NCI-H748 (cell line): ENCODE data around the gene ADCY2.

ENCODE experiments used
- DNase-seq: peaks from one replicate; lab custom pipeline; 2025; ENCODE audit not compliant: unreplicated experiment; lab: John Stamatoyannopoulos, UW

The ADCY2 gene

DNA sequence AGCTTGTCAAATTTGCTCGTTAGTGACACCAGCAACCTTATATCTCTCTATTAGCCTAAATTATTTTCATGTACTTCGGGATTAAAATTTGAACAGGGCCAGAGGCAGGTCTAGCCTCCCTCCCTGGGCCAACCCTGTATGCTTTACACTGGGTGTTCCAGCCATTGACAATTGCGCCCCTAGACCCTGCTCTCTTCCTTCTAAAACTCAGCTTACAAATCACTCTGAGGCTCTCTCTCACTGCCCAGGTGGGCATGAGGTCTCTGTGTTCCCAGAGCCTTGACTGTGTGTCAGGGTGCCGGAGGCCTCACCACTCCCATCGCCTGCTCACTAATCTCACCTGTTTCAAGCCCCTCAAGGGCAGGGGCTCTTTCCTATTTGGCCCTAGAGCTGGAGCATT lies 461.4 kb downstream of the ADCY2 start:
- no peak for DNase-seq

DNA sequence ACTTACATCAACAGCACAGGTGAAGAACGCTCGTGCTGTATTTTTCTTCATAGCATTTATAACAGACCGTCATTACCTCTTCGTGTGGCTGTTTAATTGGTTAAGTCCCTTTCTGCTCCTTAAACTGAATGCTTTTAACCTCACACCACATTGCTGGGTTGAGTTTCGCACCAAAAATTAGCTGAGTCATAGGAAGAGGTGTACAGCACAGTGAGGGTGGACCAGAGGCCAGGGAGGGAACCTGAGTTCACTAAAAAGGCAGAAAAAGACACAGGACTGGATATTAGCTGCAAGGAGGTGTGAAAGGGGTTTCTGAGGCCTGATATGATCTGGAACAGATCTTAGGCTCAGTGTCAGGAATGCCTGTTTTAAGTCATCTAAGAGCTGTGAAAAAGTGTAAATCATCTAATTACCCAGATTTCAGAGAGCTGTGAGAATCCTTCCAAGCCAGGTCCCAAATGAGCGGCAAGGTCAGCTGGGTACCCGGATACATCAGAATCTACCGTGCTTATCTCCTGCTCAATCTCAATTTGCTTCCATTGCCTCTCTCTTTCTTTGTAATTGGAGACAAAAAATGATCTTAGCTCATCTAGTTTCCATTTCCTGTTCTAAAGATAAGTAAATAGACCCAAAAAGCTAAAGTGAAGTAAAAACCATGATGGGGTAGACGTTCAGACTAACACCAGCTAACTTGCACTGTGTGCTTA lies 462.1 kb downstream of the ADCY2 start:
- no peak for DNase-seq

DNA sequence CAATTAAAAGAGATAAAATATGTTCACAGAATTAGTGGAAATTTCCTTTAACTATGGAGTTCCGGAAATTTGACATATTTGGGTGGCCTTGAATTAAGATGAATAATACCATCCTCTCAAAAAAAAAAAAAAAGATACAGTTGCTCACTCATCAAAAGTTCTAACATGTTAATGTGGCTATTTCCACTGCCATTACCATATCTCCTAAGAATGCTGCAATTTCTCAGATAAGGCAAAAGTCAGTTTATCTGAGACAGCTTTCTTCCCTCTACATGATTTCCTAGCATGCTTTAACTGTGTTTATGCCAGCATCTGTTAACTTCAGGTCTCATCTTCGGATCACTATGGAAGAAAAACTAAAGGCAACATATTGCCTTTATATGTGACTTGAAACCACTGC lies 470.3 kb downstream of the ADCY2 start:
- DNase-seq, result no peak

DNA sequence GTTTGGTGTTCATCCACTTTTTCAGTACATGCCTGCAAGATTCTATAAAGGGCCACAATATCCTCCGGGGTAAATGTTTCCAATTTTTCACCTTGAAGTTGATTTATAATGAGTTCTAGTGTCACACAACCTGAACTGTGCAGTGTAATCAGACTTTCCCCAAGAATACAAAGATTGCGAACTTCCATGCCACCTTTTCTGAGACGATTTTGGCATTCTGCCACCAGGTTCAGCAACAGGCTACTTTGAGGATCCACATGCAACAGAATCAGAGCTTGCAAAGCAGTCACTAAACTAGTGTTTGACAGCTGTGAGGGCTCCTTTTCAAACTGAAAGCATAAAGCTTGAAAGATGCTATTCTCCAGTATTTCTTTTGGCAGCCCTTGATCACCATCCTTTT lies 471.3 kb downstream of the ADCY2 start:
- peak; percentile 36 for DNase-seq

DNA sequence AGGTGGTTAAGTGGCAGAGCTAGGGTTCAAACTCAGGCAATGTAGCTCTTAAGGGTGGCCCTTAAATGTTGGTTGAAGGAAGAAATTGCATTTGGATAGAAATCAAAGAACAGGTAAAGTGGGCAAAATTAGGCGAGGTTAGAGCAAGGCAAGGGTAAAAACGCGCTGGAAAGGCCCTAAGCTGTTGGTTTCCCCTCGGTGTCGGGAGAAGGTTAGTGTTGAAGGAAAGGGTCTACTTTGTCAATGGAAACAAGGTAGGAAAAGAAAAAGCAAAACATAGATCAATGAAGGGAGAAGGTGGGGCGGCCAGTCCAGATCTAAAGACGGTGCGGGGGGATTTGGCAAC lies 472.5 kb downstream of the ADCY2 start:
- no peak for DNase-seq

DNA sequence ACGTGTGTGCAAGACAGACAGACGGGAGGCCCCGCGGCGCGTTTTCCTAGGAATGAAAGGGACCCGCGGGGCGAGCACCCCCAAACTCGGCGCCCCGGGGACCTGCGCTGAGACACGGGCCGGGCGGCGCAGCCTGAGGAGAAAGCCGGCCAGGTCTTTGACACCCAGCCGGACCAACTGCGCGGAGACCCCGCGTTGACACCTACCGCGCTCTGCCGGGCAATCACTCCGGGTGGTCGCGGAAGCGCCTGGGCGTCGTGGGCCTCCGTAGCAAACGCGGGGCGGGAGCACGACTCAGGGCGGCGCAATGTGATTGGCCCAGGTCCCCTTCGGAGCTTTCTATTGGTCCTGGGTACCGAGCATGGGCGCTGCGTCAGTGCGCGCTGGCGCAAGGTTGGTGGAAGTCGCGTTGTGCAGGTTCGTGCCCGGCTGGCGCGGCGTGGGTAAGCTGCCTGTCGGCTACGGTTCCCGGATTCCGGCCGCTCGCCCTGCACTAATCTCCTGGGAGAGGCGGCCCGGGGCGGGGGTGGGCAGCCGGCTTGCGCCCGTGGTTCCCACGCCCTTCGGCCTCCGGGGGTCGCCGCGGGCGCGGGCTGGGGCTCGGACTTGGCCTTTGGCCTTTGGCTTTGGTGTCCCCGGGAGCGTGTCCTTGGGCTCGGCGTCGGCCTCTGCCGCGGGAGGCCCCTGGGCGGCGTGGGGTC lies 473.0 kb downstream of the ADCY2 start, which contains the start of the genes FASTKD3 and MTRR:
FASTKD3 (minus strand) TSS at position 259 of the 701 bp plus-strand sequence. CDS start 948 bp downstream, outside the sequence.
MTRR (plus strand) TSS at position 376 of the 701 bp plus-strand sequence. CDS start 1,647 bp downstream, outside the sequence.
- peak; percentile 99 for DNase-seq

DNA sequence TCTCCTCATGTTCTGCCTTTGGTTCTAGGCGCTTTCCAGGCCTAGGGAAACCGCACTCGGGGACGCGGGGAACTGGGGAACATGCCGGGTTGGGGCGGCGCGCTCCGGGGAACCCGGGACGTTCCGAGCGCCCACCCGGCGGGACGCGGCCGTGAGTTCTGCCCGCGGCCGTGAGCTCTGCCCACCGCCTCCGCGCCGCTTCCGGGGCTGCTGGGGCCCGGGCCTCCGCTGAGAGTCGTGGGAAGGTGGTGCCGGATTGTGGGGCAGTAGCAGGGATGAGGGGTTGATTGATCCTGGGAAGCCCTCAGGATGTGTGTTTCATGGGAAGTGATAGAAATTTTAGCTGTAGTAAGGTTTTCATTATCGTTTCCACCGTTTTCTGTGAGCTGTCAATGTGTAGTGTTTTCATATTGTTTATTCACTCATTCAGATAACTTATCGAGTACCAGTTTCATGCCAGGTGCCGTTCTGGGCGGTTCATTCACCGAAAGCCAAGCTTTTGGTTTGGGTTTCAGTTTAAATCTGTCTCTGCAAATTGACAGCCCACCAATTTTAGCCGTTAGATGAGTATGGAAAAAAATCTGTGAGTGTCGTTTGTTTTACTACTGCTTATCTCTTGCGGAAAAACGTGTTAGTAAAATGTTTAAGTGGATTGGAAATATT lies 473.7 kb downstream of the ADCY2 start:
- DNase-seq, result peak; percentile 64

DNA sequence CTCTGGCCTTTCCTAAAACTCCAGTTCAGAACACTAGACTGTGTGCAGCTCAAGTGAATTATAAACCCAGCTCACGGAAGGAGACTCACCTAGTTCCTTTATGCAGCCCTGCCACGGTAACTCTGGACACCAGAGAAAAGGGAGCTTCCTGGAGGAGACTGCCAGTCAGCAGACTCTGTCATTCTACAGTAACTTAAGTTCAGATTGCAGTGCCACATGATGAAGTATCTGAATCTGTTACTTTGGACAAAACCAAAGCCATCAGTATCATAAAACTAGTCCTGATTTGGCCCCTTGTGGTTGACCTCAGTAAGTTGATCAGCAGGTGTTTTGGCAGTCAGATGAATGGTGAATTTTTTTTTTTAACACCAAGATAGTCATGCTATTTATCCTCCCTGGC lies 475.7 kb downstream of the ADCY2 start:
- no peak for DNase-seq

DNA sequence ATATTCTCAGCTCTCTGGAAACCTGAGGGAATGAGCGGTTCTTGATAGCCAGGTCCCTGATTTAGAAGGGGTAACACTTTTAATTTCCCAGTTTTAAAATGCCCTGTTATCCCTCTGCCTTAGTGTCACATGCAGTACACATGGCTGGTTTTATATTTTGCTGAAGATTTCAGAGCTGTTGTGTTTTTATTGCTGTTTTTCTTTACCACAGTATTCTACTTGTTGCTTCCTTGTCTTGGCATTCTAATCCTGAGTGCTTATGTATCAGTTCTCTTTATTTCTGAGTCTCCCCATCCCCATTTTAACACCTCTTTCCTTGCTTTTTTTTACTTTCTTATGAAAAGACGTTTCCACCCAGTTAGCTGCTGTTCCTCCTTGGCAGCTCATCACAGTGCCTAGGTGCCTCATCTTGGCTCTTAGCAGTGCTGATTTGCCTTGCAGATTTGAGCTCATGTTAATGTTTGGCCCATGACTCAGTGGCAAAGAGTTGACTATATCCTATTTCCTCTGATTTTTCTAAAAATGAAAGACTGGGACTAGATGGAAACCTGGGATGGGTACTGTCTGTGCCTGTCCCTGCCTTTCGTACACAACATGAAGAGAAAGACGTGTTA lies 476.7 kb downstream of the ADCY2 start:
- no peak for DNase-seq

DNA sequence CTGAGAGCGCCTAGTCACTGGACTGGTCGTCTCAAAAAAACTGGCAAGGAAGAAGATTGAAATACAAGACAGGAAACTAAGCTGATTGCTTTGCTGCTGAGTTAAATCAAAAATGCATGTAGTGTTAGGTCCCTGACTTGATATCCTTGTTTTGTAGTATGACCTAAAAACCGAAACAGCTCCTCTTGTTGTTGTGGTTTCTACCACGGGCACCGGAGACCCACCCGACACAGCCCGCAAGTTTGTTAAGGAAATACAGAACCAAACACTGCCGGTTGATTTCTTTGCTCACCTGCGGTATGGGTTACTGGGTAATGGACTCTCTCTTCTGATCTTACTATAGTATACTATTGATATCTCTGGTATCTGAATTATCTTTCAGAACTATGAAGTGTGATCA lies 477.3 kb downstream of the ADCY2 start:
- DNase-seq, result no peak

DNA sequence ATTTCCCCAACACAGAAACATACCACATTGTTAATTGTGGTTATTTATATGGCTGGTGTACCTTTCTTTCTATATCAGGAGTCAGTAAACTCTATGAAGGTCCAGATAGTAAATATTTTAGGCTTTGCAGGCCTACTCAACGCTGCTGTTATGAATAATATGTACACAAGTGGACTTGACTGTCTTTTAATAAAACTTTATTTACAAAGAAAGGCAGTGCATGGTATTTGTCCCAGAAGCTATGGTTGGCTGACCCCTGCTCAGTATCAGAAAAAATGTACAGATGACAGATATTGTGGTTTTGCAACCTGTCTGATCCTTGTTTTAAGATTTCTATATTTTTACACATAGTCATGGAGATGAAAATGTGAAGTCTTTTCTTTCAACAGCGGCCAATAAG lies 478.7 kb downstream of the ADCY2 start:
- no peak for DNase-seq

DNA sequence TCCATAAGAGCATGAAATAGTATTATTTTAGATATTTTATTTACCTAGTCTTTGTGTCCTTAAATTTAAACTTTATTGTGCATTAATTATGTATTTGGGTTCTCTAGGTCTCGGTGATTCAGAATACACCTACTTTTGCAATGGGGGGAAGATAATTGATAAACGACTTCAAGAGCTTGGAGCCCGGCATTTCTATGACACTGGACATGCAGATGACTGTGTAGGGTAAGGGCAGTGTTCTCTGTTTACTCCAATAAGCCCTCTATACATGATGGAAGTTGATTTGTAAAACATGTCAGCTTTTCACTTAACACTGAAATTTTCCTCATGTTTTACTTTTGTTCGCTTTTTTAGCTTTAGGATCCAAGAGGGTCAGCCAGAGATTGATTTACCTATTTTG lies 479.2 kb downstream of the ADCY2 start:
- DNase-seq, result no peak

DNA sequence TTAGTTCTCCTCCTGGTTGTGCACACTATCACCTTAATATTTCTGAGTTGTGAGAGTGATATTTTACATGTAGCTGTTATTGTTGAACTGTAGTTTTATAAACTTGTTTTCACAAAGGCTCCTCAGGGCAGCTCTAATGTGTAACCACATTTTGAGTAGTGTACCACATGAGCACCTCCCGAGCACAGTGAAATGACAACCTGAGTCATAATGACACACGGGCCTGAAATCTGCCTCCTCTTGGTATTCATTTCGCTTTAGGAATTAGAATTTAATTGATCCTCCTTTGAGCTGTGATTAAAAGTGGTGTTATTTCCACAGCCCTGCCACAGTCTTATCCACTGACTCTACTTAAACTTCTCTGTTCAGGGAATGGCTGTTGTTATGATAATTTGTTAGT lies 480.9 kb downstream of the ADCY2 start:
- DNase-seq, result no peak

DNA sequence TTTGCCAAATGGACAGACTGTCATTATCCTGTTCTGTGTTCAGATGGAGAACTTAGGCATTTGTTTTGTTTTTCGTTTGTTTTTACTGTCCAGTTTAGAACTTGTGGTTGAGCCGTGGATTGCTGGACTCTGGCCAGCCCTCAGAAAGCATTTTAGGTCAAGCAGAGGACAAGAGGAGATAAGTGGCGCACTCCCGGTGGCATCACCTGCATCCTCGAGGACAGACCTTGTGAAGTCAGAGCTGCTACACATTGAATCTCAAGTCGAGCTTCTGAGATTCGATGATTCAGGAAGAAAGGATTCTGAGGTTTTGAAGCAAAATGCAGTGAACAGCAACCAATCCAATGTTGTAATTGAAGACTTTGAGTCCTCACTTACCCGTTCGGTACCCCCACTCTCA lies 481.9 kb downstream of the ADCY2 start:
- DNase-seq, result no peak

DNA sequence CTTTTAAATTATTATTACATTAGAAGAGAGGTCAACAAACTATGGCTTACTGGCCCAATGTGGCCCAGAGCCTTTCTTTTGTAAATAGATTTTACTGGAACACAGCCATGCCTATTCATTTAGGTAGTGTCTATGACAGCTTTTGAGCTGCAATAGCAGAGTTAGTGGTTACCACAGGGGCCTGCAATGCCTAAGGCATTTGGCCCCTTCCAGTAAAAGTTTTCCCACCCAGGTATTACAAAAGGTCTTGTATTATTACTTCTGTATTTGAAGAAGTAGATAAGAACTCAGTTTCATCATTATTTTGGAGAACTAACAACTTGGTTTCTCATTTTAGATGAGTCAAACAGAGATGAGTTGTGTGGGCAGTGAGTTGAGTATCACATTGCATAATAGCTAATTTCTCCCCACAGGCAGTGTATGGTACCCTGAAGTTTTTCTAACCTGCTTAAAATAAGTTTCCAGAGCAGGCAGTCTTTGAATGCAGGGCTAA lies 482.5 kb downstream of the ADCY2 start:
- DNase-seq, result no peak
